ENCODE results near the gene XPC. TPM values are rescaled to one million over a fixed set of nuclear protein-coding genes. Genes with fewer than 3 reads are reported as not detected.

The XPC gene
- total RNA-seq, 1 experiment from 2014 or later: 34.9 TPM

DNA sequence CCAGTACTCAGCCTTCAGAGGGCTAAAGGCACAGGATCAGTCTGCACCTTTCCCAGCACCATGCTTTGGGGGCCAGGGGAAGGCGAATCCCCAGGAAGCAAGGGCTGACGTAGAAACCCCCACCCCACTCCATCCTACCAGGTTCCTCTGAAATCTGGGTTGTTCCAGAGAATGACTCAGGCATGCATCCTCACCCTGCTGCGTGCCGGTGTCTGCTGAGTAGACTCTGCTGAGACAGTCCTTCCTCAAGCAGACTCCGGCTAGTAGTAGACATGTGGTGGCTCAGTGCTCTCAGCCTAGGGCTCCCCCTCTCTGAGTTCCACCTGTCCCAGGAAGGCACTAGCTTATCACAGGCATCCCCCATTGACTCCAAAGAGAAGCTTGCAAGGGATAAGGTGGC, 44.5 kb downstream of the XPC start:
- no peaks in the 10 kb centered on the region for H3K4me1 Mint-ChIP-seq
- no peak overlapping the region for H3K27ac Mint-ChIP-seq
- ChIA-PET POLR2A (no interaction called here), CTCF (interaction anchor here (1.3 to 1.5 kb wide), 2 partner anchors 70 to 237 kb away, joined by 4 read pairs; no protein-coding TSS in a partner anchor)
- TF ChIP-seq, protein P1, sequence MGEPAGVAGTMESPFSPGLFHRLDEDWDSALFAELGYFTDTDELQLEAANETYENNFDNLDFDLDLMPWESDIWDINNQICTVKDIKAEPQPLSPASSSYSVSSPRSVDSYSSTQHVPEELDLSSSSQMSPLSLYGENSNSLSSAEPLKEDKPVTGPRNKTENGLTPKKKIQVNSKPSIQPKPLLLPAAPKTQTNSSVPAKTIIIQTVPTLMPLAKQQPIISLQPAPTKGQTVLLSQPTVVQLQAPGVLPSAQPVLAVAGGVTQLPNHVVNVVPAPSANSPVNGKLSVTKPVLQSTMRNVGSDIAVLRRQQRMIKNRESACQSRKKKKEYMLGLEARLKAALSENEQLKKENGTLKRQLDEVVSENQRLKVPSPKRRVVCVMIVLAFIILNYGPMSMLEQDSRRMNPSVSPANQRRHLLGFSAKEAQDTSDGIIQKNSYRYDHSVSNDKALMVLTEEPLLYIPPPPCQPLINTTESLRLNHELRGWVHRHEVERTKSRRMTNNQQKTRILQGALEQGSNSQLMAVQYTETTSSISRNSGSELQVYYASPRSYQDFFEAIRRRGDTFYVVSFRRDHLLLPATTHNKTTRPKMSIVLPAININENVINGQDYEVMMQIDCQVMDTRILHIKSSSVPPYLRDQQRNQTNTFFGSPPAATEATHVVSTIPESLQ (CRISPR knock-in tag; IDR thresholded peaks at IDR 0.05): no peak
- TF ChIP-seq SMAD3 (CRISPR knock-in tag; IDR thresholded peaks at IDR 0.05; ENCODE audit: borderline replicate concordance) (no peak), TP53 (CRISPR knock-in tag; IDR thresholded peaks at IDR 0.05) (no peak), NR3C1 (CRISPR knock-in tag; conservative IDR thresholded peaks at IDR 0.05; ENCODE audit: low read depth) (no peak), JUN (CRISPR knock-in tag; IDR thresholded peaks at IDR 0.05) (no peak), SOX15 (CRISPR knock-in tag; IDR thresholded peaks at IDR 0.05) (no peak), MYBL2 (CRISPR knock-in tag; IDR thresholded peaks at IDR 0.05) (no peak), GTF2I (CRISPR knock-in tag; conservative IDR thresholded peaks at IDR 0.05) (no peak)
- TF ChIP-seq, protein P2, sequence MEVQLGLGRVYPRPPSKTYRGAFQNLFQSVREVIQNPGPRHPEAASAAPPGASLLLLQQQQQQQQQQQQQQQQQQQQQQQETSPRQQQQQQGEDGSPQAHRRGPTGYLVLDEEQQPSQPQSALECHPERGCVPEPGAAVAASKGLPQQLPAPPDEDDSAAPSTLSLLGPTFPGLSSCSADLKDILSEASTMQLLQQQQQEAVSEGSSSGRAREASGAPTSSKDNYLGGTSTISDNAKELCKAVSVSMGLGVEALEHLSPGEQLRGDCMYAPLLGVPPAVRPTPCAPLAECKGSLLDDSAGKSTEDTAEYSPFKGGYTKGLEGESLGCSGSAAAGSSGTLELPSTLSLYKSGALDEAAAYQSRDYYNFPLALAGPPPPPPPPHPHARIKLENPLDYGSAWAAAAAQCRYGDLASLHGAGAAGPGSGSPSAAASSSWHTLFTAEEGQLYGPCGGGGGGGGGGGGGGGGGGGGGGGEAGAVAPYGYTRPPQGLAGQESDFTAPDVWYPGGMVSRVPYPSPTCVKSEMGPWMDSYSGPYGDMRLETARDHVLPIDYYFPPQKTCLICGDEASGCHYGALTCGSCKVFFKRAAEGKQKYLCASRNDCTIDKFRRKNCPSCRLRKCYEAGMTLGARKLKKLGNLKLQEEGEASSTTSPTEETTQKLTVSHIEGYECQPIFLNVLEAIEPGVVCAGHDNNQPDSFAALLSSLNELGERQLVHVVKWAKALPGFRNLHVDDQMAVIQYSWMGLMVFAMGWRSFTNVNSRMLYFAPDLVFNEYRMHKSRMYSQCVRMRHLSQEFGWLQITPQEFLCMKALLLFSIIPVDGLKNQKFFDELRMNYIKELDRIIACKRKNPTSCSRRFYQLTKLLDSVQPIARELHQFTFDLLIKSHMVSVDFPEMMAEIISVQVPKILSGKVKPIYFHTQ (CRISPR knock-in tag; IDR thresholded peaks at IDR 0.05): no peak
- TF ChIP-seq, protein P3, sequence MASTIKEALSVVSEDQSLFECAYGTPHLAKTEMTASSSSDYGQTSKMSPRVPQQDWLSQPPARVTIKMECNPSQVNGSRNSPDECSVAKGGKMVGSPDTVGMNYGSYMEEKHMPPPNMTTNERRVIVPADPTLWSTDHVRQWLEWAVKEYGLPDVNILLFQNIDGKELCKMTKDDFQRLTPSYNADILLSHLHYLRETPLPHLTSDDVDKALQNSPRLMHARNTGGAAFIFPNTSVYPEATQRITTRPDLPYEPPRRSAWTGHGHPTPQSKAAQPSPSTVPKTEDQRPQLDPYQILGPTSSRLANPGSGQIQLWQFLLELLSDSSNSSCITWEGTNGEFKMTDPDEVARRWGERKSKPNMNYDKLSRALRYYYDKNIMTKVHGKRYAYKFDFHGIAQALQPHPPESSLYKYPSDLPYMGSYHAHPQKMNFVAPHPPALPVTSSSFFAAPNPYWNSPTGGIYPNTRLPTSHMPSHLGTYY (CRISPR knock-in tag; IDR thresholded peaks at IDR 0.05): no peak
- TF ChIP-seq, protein P4, sequence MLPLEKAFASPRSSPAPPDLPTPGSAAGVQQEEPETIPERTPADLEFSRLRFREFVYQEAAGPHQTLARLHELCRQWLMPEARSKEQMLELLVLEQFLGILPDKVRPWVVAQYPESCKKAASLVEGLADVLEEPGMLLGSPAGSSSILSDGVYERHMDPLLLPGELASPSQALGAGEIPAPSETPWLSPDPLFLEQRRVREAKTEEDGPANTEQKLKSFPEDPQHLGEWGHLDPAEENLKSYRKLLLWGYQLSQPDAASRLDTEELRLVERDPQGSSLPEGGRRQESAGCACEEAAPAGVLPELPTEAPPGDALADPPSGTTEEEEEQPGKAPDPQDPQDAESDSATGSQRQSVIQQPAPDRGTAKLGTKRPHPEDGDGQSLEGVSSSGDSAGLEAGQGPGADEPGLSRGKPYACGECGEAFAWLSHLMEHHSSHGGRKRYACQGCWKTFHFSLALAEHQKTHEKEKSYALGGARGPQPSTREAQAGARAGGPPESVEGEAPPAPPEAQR (CRISPR knock-in tag; IDR thresholded peaks at IDR 0.05): no peak
- TF ChIP-seq, protein P5, sequence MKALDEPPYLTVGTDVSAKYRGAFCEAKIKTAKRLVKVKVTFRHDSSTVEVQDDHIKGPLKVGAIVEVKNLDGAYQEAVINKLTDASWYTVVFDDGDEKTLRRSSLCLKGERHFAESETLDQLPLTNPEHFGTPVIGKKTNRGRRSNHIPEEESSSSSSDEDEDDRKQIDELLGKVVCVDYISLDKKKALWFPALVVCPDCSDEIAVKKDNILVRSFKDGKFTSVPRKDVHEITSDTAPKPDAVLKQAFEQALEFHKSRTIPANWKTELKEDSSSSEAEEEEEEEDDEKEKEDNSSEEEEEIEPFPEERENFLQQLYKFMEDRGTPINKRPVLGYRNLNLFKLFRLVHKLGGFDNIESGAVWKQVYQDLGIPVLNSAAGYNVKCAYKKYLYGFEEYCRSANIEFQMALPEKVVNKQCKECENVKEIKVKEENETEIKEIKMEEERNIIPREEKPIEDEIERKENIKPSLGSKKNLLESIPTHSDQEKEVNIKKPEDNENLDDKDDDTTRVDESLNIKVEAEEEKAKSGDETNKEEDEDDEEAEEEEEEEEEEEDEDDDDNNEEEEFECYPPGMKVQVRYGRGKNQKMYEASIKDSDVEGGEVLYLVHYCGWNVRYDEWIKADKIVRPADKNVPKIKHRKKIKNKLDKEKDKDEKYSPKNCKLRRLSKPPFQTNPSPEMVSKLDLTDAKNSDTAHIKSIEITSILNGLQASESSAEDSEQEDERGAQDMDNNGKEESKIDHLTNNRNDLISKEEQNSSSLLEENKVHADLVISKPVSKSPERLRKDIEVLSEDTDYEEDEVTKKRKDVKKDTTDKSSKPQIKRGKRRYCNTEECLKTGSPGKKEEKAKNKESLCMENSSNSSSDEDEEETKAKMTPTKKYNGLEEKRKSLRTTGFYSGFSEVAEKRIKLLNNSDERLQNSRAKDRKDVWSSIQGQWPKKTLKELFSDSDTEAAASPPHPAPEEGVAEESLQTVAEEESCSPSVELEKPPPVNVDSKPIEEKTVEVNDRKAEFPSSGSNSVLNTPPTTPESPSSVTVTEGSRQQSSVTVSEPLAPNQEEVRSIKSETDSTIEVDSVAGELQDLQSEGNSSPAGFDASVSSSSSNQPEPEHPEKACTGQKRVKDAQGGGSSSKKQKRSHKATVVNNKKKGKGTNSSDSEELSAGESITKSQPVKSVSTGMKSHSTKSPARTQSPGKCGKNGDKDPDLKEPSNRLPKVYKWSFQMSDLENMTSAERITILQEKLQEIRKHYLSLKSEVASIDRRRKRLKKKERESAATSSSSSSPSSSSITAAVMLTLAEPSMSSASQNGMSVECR (CRISPR knock-in tag; IDR thresholded peaks at IDR 0.05; ENCODE audit: borderline replicate concordance): no peak
- DNase-seq (ENCODE audit: low spot score): no peak
- H3K36me3 Mint-ChIP-seq: peaks cover 40% of the 10 kb centered on the region
- no peak for ATAC-seq
- H3K9me3 Mint-ChIP-seq: peaks cover 1% of the 10 kb centered on the region
- no peaks in the 10 kb centered on the region for H3K27me3 Mint-ChIP-seq (ENCODE audit: low read depth)
- H3K4me3 Mint-ChIP-seq: no peak overlapping the region

DNA sequence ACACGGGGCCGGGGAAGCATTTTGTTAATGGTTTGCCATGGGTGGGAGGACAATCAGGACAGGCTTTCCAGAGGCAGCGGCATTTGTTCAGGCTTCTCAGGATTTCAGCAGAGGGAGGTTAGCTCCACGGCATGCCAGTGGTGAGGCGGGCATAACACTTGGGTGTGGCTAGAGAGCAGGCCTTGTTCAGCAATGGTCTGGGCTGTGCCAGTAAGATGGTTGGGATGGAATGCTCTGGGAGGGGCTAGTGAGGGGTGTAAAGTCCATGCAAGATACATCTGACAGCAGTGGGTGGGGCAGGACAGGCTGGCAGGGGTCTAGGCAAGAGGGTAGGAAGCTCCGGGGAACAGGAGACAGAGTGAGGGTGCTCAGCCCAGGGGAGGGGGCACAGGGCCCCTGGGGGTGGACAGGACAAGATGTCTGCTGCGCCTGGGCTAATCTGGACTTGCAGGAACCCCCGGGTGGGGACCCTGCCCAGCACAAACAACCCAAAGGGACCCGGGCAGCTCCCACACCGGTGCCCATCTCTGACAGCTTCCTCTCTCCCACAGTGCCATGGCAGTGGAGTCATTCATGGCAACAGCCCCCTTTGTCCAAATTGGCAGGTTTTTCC, 45.1 kb downstream of the XPC start:
- TF ChIP-seq, protein P6, sequence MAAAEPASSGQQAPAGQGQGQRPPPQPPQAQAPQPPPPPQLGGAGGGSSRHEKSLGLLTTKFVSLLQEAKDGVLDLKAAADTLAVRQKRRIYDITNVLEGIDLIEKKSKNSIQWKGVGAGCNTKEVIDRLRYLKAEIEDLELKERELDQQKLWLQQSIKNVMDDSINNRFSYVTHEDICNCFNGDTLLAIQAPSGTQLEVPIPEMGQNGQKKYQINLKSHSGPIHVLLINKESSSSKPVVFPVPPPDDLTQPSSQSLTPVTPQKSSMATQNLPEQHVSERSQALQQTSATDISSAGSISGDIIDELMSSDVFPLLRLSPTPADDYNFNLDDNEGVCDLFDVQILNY (CRISPR knock-in tag; IDR thresholded peaks at IDR 0.05): no peak
- TF ChIP-seq, protein P1 (CRISPR knock-in tag; IDR thresholded peaks at IDR 0.05): no peak
- TF ChIP-seq RELA (CRISPR knock-in tag; IDR thresholded peaks at IDR 0.05; ENCODE audit: borderline replicate concordance): no peak
- TF ChIP-seq, protein P7, sequence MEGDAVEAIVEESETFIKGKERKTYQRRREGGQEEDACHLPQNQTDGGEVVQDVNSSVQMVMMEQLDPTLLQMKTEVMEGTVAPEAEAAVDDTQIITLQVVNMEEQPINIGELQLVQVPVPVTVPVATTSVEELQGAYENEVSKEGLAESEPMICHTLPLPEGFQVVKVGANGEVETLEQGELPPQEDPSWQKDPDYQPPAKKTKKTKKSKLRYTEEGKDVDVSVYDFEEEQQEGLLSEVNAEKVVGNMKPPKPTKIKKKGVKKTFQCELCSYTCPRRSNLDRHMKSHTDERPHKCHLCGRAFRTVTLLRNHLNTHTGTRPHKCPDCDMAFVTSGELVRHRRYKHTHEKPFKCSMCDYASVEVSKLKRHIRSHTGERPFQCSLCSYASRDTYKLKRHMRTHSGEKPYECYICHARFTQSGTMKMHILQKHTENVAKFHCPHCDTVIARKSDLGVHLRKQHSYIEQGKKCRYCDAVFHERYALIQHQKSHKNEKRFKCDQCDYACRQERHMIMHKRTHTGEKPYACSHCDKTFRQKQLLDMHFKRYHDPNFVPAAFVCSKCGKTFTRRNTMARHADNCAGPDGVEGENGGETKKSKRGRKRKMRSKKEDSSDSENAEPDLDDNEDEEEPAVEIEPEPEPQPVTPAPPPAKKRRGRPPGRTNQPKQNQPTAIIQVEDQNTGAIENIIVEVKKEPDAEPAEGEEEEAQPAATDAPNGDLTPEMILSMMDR (IDR thresholded peaks at IDR 0.05): no peak
- DNase-seq (ENCODE audit: low spot score) (no peak), ATAC-seq (no peak)
- H3K36me3 Mint-ChIP-seq: peaks cover 46% of the 10 kb centered on the region
- H3K27me3 Mint-ChIP-seq (ENCODE audit: low read depth): no peaks in the 10 kb centered on the region
- no peak overlapping the region for H3K27ac Mint-ChIP-seq
- peaks cover 5% of the 10 kb centered on the region for H3K9me3 Mint-ChIP-seq
- H3K4me3 Mint-ChIP-seq: no peak overlapping the region
- ChIA-PET CTCF (interaction anchor here (0.8 to 1.6 kb wide), 3 partner anchors 70 to 237 kb away, joined by 3 to 4 read pairs (median 3); no protein-coding TSS in a partner anchor), POLR2A (no interaction called here)
- no peaks in the 10 kb centered on the region for H3K4me1 Mint-ChIP-seq

Measured in WTC11 (cell line).